HL-60/S4 treated with phorbol 12-myristate 13-acetate at 8.2 ng/mL for 4 days and 3 days (cell line): ENCODE results near the gene TMEM52.

Experiments
- in situ Hi-C: fragments of 300-500 bp; cut with MboI; formaldehyde crosslinking; loops from 2 replicates; pipeline ENCODE4 v1.15.0; 2022; ENCODE audit warnings: low sequenced_read_pairs

The TMEM52 gene

GRCh38 chr1:1876335-1876930 lies 42.6 kb downstream of the TMEM52 start:
- in situ Hi-C loops = no loop called here

- in situ Hi-C loops = no loop called here
Observed at GRCh38 chr1:1875932-1876331, 43.1 kb downstream of the TMEM52 start.

- in situ Hi-C loops = no loop called here
Observed at GRCh38 chr1:1874901-1875300, 44.2 kb downstream of the TMEM52 start.

- in situ Hi-C loops = no loop called here
Observed at GRCh38 chr1:1873186-1873585, 45.9 kb downstream of the TMEM52 start.

GRCh38 chr1:1872329-1872994 lies 46.6 kb downstream of the TMEM52 start:
- in situ Hi-C loops = no loop called here

GRCh38 chr1:1869469-1869868 lies 49.6 kb downstream of the TMEM52 start:
- in situ Hi-C loops = no loop called here
